ENCODE results near the gene RTRAF. TPM values are rescaled to one million over a fixed set of nuclear protein-coding genes. Genes with fewer than 3 reads are reported as not detected.

RTRAF gene
- total and polyA plus RNA-seq, 2 experiments from 2014 or later, result 150 to 729 TPM

DNA sequence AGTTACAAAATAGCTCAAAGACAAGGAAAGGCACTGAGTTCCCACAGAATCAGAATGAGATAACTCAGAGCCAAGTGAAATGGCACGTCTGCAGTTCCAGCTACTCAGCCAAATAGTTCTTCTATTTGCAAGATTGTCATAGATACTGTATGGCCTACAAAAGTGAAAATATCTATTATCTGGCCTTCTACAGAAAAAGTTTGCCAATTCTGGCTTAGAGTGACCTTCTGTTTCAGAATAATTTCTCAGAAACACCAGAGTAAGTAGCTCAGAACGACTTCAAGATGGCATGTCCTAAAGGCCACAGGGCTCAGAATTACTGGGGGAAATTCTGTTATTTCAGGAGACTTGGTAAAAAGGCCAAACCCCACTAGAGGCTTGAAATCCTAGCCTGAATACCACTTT lies 10.7 kb upstream of the RTRAF start:
- Histone ChIP-seq H3K4me1 (ENCODE audit: insufficient read depth) (no peaks in the 10 kb centered on the region), H3K4me3 (no peak overlapping the region), H3F3A (replicated peaks; ENCODE audit: low read depth) (no peaks in the 10 kb centered on the region), H3K36me3 (ENCODE audit: insufficient read depth) (no peaks in the 10 kb centered on the region), H3K27ac (ENCODE audit: low read depth) (no peak overlapping the region), H3K79me2 (replicated peaks; ENCODE audit: insufficient read depth) (no peaks in the 10 kb centered on the region), H2AFZ (peak overlapping the region; percentile 35; the same call in 1 of the 2 replicates), H3K9me2 (ENCODE audit: insufficient read depth) (no peaks in the 10 kb centered on the region), H3K4me2 (no peak overlapping the region), H3K27me3 (ENCODE audit: insufficient read depth) (no peaks in the 10 kb centered on the region), H4K20me1 (replicated peaks; ENCODE audit: insufficient read depth) (no peaks in the 10 kb centered on the region)
- ATAC-seq (no peak; the same call in 1 of the 3 replicates), DNase-seq (ENCODE audit: low spot score) (no peak)
- H3K36me3 Mint-ChIP-seq (ENCODE audit: low read depth), result no peaks in the 10 kb centered on the region
- no peak overlapping the region for H3K4me3 Mint-ChIP-seq
- H3K27me3 Mint-ChIP-seq (ENCODE audit: insufficient read depth, low read depth, poor library complexity), result peaks cover 2% of the 10 kb centered on the region
- H3K9me3 Mint-ChIP-seq, result no peaks in the 10 kb centered on the region
- H3K4me1 Mint-ChIP-seq, result peaks cover 2% of the 10 kb centered on the region; the same call in 1 of the 3 replicates
- H3K27ac Mint-ChIP-seq, result no peak overlapping the region
- no peak for TF ChIP-seq STAT1 (IDR thresholded peaks at IDR 0.05; ENCODE audit: unreplicated experiment)

DNA sequence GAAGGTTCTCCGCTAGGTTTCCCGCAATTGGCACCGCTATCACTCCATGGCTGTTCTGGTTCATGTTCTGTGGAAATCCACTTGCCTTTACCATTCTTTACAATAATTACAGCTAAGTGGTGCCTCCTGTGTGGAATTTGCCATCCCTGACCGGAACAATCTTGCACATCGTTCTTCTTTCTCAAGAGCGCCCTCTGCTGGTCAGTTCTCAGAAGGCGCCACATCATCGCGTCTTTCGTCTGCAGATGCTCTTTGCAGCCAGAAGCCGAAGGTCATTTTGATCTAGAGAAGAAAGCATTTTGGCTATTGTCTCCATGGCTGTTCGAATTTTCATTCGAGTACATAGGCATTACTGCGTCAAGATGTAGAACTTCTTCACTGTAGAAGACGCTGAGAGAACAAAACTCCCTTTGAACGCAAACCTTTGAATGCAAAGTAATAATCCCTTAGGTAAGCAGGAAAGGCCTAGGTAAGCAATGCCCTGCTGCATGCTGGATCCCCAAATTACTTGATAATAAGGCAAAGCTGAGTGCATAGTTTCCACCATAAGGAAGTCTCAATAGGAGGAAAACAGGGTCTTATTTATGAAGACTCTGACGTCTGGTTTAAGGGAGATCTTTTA lies 10.1 kb upstream of the RTRAF start:
- TF ChIP-seq, protein P1, sequence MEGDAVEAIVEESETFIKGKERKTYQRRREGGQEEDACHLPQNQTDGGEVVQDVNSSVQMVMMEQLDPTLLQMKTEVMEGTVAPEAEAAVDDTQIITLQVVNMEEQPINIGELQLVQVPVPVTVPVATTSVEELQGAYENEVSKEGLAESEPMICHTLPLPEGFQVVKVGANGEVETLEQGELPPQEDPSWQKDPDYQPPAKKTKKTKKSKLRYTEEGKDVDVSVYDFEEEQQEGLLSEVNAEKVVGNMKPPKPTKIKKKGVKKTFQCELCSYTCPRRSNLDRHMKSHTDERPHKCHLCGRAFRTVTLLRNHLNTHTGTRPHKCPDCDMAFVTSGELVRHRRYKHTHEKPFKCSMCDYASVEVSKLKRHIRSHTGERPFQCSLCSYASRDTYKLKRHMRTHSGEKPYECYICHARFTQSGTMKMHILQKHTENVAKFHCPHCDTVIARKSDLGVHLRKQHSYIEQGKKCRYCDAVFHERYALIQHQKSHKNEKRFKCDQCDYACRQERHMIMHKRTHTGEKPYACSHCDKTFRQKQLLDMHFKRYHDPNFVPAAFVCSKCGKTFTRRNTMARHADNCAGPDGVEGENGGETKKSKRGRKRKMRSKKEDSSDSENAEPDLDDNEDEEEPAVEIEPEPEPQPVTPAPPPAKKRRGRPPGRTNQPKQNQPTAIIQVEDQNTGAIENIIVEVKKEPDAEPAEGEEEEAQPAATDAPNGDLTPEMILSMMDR (conservative IDR thresholded peaks at IDR 0.05; ENCODE audit: low read depth in 2 of 2), result peak; percentile 93 to 95
- TF ChIP-seq, protein P2, sequence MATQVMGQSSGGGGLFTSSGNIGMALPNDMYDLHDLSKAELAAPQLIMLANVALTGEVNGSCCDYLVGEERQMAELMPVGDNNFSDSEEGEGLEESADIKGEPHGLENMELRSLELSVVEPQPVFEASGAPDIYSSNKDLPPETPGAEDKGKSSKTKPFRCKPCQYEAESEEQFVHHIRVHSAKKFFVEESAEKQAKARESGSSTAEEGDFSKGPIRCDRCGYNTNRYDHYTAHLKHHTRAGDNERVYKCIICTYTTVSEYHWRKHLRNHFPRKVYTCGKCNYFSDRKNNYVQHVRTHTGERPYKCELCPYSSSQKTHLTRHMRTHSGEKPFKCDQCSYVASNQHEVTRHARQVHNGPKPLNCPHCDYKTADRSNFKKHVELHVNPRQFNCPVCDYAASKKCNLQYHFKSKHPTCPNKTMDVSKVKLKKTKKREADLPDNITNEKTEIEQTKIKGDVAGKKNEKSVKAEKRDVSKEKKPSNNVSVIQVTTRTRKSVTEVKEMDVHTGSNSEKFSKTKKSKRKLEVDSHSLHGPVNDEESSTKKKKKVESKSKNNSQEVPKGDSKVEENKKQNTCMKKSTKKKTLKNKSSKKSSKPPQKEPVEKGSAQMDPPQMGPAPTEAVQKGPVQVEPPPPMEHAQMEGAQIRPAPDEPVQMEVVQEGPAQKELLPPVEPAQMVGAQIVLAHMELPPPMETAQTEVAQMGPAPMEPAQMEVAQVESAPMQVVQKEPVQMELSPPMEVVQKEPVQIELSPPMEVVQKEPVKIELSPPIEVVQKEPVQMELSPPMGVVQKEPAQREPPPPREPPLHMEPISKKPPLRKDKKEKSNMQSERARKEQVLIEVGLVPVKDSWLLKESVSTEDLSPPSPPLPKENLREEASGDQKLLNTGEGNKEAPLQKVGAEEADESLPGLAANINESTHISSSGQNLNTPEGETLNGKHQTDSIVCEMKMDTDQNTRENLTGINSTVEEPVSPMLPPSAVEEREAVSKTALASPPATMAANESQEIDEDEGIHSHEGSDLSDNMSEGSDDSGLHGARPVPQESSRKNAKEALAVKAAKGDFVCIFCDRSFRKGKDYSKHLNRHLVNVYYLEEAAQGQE (IDR thresholded peaks at IDR 0.05; ENCODE audit: unreplicated experiment), result no peak
- H3K4me2 ChIP-seq, result no peak overlapping the region
- H3K27ac ChIP-seq (ENCODE audit: low read depth), result no peak overlapping the region
- no peaks in the 10 kb centered on the region for H3K9me3 Mint-ChIP-seq
- peak; percentile 89 for ATAC-seq
- no peak overlapping the region for H3K4me3 Mint-ChIP-seq
- no peaks in the 10 kb centered on the region for H3F3A ChIP-seq (replicated peaks; ENCODE audit: low read depth)
- no peaks in the 10 kb centered on the region for H3K4me1 ChIP-seq (ENCODE audit: insufficient read depth)
- H4K20me1 ChIP-seq (replicated peaks; ENCODE audit: insufficient read depth), result no peaks in the 10 kb centered on the region
- H3K4me1 Mint-ChIP-seq, result peaks cover 2% of the 10 kb centered on the region; the same call in 1 of the 3 replicates
- no peaks in the 10 kb centered on the region for H3K79me2 ChIP-seq (replicated peaks; ENCODE audit: insufficient read depth)
- no peaks in the 10 kb centered on the region for H3K9me2 ChIP-seq (ENCODE audit: insufficient read depth)
- H3K27me3 Mint-ChIP-seq (ENCODE audit: insufficient read depth, low read depth, poor library complexity), result peaks cover 2% of the 10 kb centered on the region
- DNase-seq (ENCODE audit: low spot score), result peak; percentile 88
- no peaks in the 10 kb centered on the region for H3K36me3 ChIP-seq (ENCODE audit: insufficient read depth)
- no peaks in the 10 kb centered on the region for H3K36me3 Mint-ChIP-seq (ENCODE audit: low read depth)
- no peak overlapping the region for H3K4me3 ChIP-seq
- H3K27me3 ChIP-seq (ENCODE audit: insufficient read depth), result no peaks in the 10 kb centered on the region
- H2AFZ ChIP-seq, result peak overlapping the region; percentile 35; the same call in 1 of the 2 replicates
- no peak overlapping the region for H3K27ac Mint-ChIP-seq
